K562 (cell line): ENCODE results near the gene MOCOS. TPM values are rescaled to one million over a fixed set of nuclear protein-coding genes. Genes with fewer than 3 reads are reported as not detected.

ENCODE experiments used
- ATAC-seq: fragments of 200-7000 bp; cut with Tn5 transposase; 3 replicates; pipeline ENCODE4 v1.9.1; 2020; ENCODE audit warnings: moderate library complexity
- BruUV-seq: library from RNA; stranded (reverse); fragments of 400-500 nt; replicated peaks from 2 replicates; lab custom pipeline; 2021; lab: Mats Ljungman, UMichigan
- CTCF ChIA-PET: fragments of 300-600 bp; formaldehyde crosslinking; extraction: SDS; loops from one replicate; lab custom pipeline; 2021; ENCODE audit warnings: low intra/inter-chr PET ratio; lab: Yijun Ruan, JAX
- POLR2A ChIA-PET: fragments of 300-600, 350-650 bp; sonication (Branson Sonifier 250); formaldehyde crosslinking; extraction: SDS; loops from one replicate; lab custom pipeline; 2021; ENCODE audit warnings: antibody characterized with exemption, inconsistent platforms; lab: Yijun Ruan, JAX
- DNase-seq, 4 experiments: peaks; one replicate each; pipeline versions ENCODE4 v3.0.0 to v3.0.0-alpha.2; 2011 to 2018; ENCODE audit warnings: low spot score in 3 of 4, mixed read lengths in 3 of 4; ENCODE audit errors: extremely low read depth in 1 of 4
- FAIRE-seq: peaks from 2 replicates; lab custom pipeline; 2011; peaks lifted over from hg19 to GRCh38; lab: Jason Lieb, UNC
- H2AFZ ChIP-seq: 2 replicates; pipeline ENCODE4 v1.6.0; 2011; ENCODE audit warnings: low read depth, low read length, control low read depth, inconsistent platforms
- H3K27ac ChIP-seq: fragments of 200-600 bp; 3 replicates; pipeline ENCODE4 v1.8.0; 2011; ENCODE audit warnings: low read depth, mild to moderate bottlenecking, control low read depth, inconsistent platforms, low read length, moderate library complexity, mixed read lengths; ENCODE audit errors: extremely low read depth
- H3K27me3 ChIP-seq, 2 experiments: fragments of 300-600 bp in 1 of 2; 2 replicates in 1 of 2; 3 replicates in 1 of 2; pipeline versions ENCODE4 v1.6.0 to v1.8.0; 2011; ENCODE audit warnings: inconsistent platforms in 2 of 2, low read length in 2 of 2, mild to moderate bottlenecking in 1 of 2, mixed read lengths in 1 of 2, moderate library complexity in 1 of 2; ENCODE audit not compliant: control insufficient read depth in 2 of 2, insufficient read depth in 2 of 2
- H3K36me3 ChIP-seq: fragments of 300-600 bp; 3 replicates; pipeline ENCODE4 v1.8.0; 2011; ENCODE audit warnings: mild to moderate bottlenecking, low read length, inconsistent platforms; ENCODE audit not compliant: control insufficient read depth, insufficient read depth
- H3K4me1 ChIP-seq, 2 experiments: fragments of 200-600 bp in 1 of 2; replicated peaks in 1 of 2; 2 replicates in 1 of 2; 3 replicates in 1 of 2; pipeline versions ENCODE4 v1.5.1 to v1.8.0; 2011; ENCODE audit warnings: inconsistent platforms in 2 of 2, low read length in 2 of 2, mild to moderate bottlenecking in 1 of 2, mixed read lengths in 1 of 2, moderate library complexity in 1 of 2; ENCODE audit not compliant: control insufficient read depth in 2 of 2, insufficient read depth in 2 of 2
- H3K4me2 ChIP-seq: 2 replicates; pipeline ENCODE4 v1.6.1; 2011; ENCODE audit warnings: low read length, control low read depth, inconsistent platforms, mixed read lengths; ENCODE audit not compliant: insufficient read depth
- H3K4me3 ChIP-seq: fragments of 200-600 bp; sonication (generic), shearing (Covaris generic); 2 replicates; pipeline ENCODE4 v1.5.1; 2016; ENCODE audit warnings: control low read depth, inconsistent platforms
- H3K79me2 ChIP-seq: fragments of 200-600 bp; 3 replicates; pipeline ENCODE4 v1.8.0; 2011; ENCODE audit warnings: low read length, inconsistent platforms; ENCODE audit not compliant: control insufficient read depth, insufficient read depth
- H3K9ac ChIP-seq, 2 experiments: 2 replicates each; pipeline versions ENCODE4 v1.6.0 to v1.6.1; 2011; ENCODE audit warnings: low read depth in 2 of 2, low read length in 2 of 2, control low read depth in 1 of 2, inconsistent platforms in 1 of 2, mild to moderate bottlenecking in 1 of 2, mixed read lengths in 1 of 2; ENCODE audit not compliant: insufficient read depth in 1 of 2
- H3K9me1 ChIP-seq: one replicate; pipeline ENCODE4 v1.6.0; 2011; ENCODE audit warnings: inconsistent platforms, mild to moderate bottlenecking, low read length, moderate library complexity; ENCODE audit not compliant: control insufficient read depth, insufficient read depth
- H3K9me3 ChIP-seq: replicated peaks from 2 replicates; pipeline ENCODE4 v1.5.1; 2011; ENCODE audit warnings: low read depth, low read length, inconsistent platforms; ENCODE audit not compliant: control insufficient read depth, insufficient read depth
- H4K20me1 ChIP-seq: replicated peaks from 2 replicates; pipeline ENCODE4 v1.6.1; 2011; ENCODE audit warnings: low read length, inconsistent platforms, mixed read lengths; ENCODE audit not compliant: control insufficient read depth, insufficient read depth
- CBX1 ChIP-seq: sonication (generic); IDR thresholded peaks from 2 replicates; pipeline ENCODE4 v1.6.1; 2016; ENCODE audit warnings: antibody characterized with exemption, low read depth, mild to moderate bottlenecking
- NCOA2 ChIP-seq, 2 experiments: fragments of 450-650 bp; IDR thresholded peaks; 2 replicates each; pipeline ENCODE4 v1.6.1; 2018; ENCODE audit warnings: mild to moderate bottlenecking in 2 of 2, moderate library complexity in 1 of 2; ENCODE audit not compliant: partially characterized antibody in 2 of 2
- SRF ChIP-seq, 2 experiments: fragments of 250-450, 450-650 bp in 1 of 2; sonication (Bioruptor Pico) in 1 of 2; sonication (generic) in 1 of 2; formaldehyde crosslinking; IDR thresholded peaks; 2 replicates each; pipeline versions ENCODE4 v1.5.0 to v1.5.1; 2020 to 2022; ENCODE audit warnings: mild to moderate bottlenecking in 1 of 2, missing genetic modification reagents in 1 of 2
- WGBS: fragments of 100-300 bp; shearing (Covaris generic); methylation state at CpG from one replicate; pipeline ENCODE4 v1.1.6; 2016; ENCODE audit warnings: low coverage, mixed read lengths; ENCODE audit not compliant: insufficient coverage; ENCODE audit errors: missing lambda C conversion rate; 5-methylcytosine and 5-hydroxymethylcytosine counted together
- in situ Hi-C: fragments of 300-500 bp; cut with MboI; formaldehyde crosslinking; loops from 4 replicates; pipeline ENCODE4 v1.15.0; 2018; ENCODE audit warnings: inconsistent platforms, mixed read lengths
- intact Hi-C: fragments of 100-400 bp; cut with micrococcal nuclease; formaldehyde crosslinking; loops from 2 replicates; pipeline ENCODE4 v1.14.2; 2022
- polyA plus RNA-seq, 8 experiments: library from polyadenylated mRNA; depleted of rRNA in 4 of 8; stranded (reverse) in 5 of 8; unstranded in 3 of 8; fragments of >200 nt; fragmentation: Nextera tagmentation in 2 of 8; fragmentation: Illumina TruSeq in 1 of 8; extraction: Ambion mirVana in 2 of 8; extraction: Trizol in 1 of 8; gene quantifications; 2 replicates each; pipeline versions ENCODE4 v1.2.1 to v1.2.3, GENCODE V29; 2011 to 2014; ENCODE audit warnings: inconsistent platforms in 1 of 8, missing spikeins in 1 of 8
- total RNA-seq, 7 experiments: library from RNA; depleted of rRNA in 6 of 7; stranded (reverse); fragments of >200 nt in 6 of 7; fragmentation: Illumina TruSeq in 2 of 7; extraction: Trizol in 2 of 7; gene quantifications; 2 replicates each; pipeline versions ENCODE4 v1.2.1 to v1.2.3, GENCODE V29; 2011 to 2021; ENCODE audit warnings: low replicate concordance in 1 of 7
- TF ChIP-seq, protein P1 (sequence below): fragments of 450-650 bp; IDR thresholded peaks from 2 replicates; pipeline ENCODE4 v1.6.1; 2016; ENCODE audit warnings: missing biosample characterization, missing genetic modification characterization
- TF ChIP-seq, protein P2 (sequence below): sonication (generic); formaldehyde crosslinking; IDR thresholded peaks from 2 replicates; pipeline ENCODE4 v1.8.1; 2022; ENCODE audit warnings: missing genetic modification reagents
- TF ChIP-seq, protein P3 (sequence below): sonication (generic); formaldehyde crosslinking; IDR thresholded peaks from 2 replicates; pipeline ENCODE4 v1.8.1; 2023; ENCODE audit warnings: mild to moderate bottlenecking, missing genetic modification reagents
- TF ChIP-seq, protein P4 (sequence below): fragments of 250-450 bp; sonication (Bioruptor Pico); IDR thresholded peaks from 2 replicates; pipeline ENCODE4 v1.8.0; 2021; ENCODE audit warnings: moderate library complexity, mild to moderate bottlenecking, inconsistent platforms
- TF ChIP-seq, protein P5 (sequence below): sonication (generic); formaldehyde crosslinking; IDR thresholded peaks from 2 replicates; pipeline ENCODE4 v1.4.0; 2020; ENCODE audit warnings: mild to moderate bottlenecking, missing genetic modification reagents

MOCOS gene
- total and polyA plus RNA-seq, 9 of the 15 experiments (the other 6 are each of a cell fraction or from before 2014, with no cell fraction given), result 4.5 to 12.4 (median 9.1) TPM

DNA sequence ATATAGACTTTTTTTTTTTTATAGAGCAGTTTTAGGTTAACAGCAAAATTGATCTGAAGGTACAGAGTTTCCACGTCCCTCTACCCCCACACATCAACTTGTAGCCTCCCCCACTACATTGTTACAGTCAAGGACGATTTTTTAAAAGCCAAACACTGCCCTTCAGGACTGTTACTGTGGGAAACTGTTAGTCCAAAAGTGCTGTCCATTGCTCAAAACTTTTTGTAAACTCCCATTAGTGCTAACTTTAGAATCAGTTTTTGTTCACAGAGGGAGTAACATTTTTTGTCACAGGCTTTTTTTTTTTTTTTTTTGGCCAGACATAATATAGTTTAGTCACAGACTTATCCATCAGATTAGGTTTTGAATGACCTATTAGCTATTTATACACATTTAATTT is 33.5 kb upstream of the MOCOS start (continued):
- TF ChIP-seq, protein P1, sequence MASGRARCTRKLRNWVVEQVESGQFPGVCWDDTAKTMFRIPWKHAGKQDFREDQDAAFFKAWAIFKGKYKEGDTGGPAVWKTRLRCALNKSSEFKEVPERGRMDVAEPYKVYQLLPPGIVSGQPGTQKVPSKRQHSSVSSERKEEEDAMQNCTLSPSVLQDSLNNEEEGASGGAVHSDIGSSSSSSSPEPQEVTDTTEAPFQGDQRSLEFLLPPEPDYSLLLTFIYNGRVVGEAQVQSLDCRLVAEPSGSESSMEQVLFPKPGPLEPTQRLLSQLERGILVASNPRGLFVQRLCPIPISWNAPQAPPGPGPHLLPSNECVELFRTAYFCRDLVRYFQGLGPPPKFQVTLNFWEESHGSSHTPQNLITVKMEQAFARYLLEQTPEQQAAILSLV (tag), result no peak

DNA sequence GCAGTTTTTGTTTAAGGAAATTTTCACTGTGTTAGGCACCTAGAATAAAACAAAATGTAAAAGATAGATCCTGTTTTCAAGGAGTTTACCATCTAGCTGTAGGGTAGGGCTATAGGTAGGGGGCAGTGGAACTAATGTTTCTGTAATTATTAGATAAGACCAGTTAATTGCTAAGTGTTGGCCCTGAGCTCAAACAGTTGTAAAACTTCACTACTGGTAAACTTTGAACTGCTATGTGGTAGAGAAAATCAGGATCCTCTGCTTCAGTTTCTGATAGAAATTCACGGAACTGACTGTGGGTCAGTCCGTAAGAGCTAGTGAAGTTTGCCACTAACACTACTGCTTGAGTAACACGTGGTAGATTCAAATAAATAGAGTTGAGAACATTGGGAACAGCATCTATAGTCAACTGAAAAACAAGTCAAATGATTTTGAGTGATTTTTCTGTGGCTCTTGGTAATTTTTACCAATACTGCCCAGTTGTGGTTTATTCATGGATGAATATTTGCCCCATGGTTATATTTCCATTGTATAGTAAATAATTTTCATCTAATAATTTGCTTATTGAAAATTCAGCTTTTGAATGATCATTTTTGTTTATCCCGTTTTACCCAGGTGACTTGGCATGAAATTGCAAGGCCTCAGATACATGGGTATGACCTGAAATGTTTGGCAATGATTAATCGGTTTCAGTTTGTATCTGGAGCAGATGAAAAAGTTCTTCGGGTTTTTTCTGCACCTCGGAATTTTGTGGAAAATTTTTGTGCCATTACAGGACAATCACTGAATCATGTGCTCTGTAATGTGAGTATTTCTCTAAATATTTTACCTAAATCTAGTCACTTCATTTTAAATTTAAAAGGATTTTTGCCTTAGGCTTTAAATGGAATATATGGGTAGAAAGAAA is 31.2 kb upstream of the MOCOS start:
- 95% methylated on average over 7 of the region's 7 CpGs for WGBS
- CTCF ChIA-PET, result no interaction called here
- TF ChIP-seq, protein P2, sequence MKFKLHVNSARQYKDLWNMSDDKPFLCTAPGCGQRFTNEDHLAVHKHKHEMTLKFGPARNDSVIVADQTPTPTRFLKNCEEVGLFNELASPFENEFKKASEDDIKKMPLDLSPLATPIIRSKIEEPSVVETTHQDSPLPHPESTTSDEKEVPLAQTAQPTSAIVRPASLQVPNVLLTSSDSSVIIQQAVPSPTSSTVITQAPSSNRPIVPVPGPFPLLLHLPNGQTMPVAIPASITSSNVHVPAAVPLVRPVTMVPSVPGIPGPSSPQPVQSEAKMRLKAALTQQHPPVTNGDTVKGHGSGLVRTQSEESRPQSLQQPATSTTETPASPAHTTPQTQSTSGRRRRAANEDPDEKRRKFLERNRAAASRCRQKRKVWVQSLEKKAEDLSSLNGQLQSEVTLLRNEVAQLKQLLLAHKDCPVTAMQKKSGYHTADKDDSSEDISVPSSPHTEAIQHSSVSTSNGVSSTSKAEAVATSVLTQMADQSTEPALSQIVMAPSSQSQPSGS (CRISPR knock-in tag), result no peak
- TF ChIP-seq SRF (CRISPR knock-in tag; IDR thresholded peaks at IDR 0.05), result no peak
- no peak for TF ChIP-seq CBX1
- TF ChIP-seq, protein P3, sequence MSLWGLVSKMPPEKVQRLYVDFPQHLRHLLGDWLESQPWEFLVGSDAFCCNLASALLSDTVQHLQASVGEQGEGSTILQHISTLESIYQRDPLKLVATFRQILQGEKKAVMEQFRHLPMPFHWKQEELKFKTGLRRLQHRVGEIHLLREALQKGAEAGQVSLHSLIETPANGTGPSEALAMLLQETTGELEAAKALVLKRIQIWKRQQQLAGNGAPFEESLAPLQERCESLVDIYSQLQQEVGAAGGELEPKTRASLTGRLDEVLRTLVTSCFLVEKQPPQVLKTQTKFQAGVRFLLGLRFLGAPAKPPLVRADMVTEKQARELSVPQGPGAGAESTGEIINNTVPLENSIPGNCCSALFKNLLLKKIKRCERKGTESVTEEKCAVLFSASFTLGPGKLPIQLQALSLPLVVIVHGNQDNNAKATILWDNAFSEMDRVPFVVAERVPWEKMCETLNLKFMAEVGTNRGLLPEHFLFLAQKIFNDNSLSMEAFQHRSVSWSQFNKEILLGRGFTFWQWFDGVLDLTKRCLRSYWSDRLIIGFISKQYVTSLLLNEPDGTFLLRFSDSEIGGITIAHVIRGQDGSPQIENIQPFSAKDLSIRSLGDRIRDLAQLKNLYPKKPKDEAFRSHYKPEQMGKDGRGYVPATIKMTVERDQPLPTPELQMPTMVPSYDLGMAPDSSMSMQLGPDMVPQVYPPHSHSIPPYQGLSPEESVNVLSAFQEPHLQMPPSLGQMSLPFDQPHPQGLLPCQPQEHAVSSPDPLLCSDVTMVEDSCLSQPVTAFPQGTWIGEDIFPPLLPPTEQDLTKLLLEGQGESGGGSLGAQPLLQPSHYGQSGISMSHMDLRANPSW (CRISPR knock-in tag), result no peak
- no peak for TF ChIP-seq NCOA2 (IDR thresholded peaks at IDR 0.05; ENCODE audit: partially characterized antibody in 2 of 2)
- TF ChIP-seq, protein P4, sequence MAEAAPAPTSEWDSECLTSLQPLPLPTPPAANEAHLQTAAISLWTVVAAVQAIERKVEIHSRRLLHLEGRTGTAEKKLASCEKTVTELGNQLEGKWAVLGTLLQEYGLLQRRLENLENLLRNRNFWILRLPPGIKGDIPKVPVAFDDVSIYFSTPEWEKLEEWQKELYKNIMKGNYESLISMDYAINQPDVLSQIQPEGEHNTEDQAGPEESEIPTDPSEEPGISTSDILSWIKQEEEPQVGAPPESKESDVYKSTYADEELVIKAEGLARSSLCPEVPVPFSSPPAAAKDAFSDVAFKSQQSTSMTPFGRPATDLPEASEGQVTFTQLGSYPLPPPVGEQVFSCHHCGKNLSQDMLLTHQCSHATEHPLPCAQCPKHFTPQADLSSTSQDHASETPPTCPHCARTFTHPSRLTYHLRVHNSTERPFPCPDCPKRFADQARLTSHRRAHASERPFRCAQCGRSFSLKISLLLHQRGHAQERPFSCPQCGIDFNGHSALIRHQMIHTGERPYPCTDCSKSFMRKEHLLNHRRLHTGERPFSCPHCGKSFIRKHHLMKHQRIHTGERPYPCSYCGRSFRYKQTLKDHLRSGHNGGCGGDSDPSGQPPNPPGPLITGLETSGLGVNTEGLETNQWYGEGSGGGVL (CRISPR knock-in tag), result no peak
- TF ChIP-seq, protein P5, sequence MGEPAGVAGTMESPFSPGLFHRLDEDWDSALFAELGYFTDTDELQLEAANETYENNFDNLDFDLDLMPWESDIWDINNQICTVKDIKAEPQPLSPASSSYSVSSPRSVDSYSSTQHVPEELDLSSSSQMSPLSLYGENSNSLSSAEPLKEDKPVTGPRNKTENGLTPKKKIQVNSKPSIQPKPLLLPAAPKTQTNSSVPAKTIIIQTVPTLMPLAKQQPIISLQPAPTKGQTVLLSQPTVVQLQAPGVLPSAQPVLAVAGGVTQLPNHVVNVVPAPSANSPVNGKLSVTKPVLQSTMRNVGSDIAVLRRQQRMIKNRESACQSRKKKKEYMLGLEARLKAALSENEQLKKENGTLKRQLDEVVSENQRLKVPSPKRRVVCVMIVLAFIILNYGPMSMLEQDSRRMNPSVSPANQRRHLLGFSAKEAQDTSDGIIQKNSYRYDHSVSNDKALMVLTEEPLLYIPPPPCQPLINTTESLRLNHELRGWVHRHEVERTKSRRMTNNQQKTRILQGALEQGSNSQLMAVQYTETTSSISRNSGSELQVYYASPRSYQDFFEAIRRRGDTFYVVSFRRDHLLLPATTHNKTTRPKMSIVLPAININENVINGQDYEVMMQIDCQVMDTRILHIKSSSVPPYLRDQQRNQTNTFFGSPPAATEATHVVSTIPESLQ (CRISPR knock-in tag), result no peak
- no peak overlapping the region for H3K4me2 ChIP-seq
- H3K27ac ChIP-seq, result no peak overlapping the region
- H3K4me1 ChIP-seq, result no peaks in the 10 kb centered on the region
- intact Hi-C loops, result no loop called here
- H3K4me3 ChIP-seq, result no peak overlapping the region
- no peak overlapping the region for H3K9ac ChIP-seq
- no peak for DNase-seq
- H3K36me3 ChIP-seq, result peaks cover 96% of the 10 kb centered on the region
- H3K9me3 ChIP-seq, result no peaks in the 10 kb centered on the region
- no peak overlapping the region for H2AFZ ChIP-seq
- H4K20me1 ChIP-seq, result no peaks in the 10 kb centered on the region
- FAIRE-seq, result no peak
- no TSS peak for BruUV-seq
- H3K79me2 ChIP-seq, result no peaks in the 10 kb centered on the region
- in situ Hi-C loops, result no loop called here
- POLR2A ChIA-PET, result interaction anchor here (0.6 to 1.7 kb wide), 5 partner anchors 8 to 481 kb away, joined by 3 to 5 read pairs (median 3); no protein-coding TSS in a partner anchor
- no peaks in the 10 kb centered on the region for H3K9me1 ChIP-seq
- H3K27me3 ChIP-seq, result no peaks in the 10 kb centered on the region
- ATAC-seq, result no peak
